Keratinocyte (primary cell): ENCODE results near the gene RAI14.

ENCODE experiments used
- EZH2 ChIP-seq: IDR thresholded peaks from one replicate; pipeline ENCODE4 v1.6.1; 2012; ENCODE audit warnings: inconsistent platforms, mild to moderate bottlenecking, low read length, moderate library complexity
- TF ChIP-seq, protein P1 (sequence below), 3 experiments: IDR thresholded peaks in 1 of 3; conservative IDR thresholded peaks in 1 of 3; optimal IDR thresholded peaks in 1 of 3; 2 replicates in 2 of 3; 3 replicates in 1 of 3; pipeline versions ENCODE3 to v1.5.1; 2011; ENCODE audit warnings: low read length in 3 of 3, mild to moderate bottlenecking in 3 of 3, moderate library complexity in 2 of 3, control low read depth in 1 of 3, inconsistent platforms in 1 of 3; ENCODE audit not compliant: insufficient read depth in 2 of 3; ENCODE audit errors: extremely low read depth in 1 of 3

DNA sequence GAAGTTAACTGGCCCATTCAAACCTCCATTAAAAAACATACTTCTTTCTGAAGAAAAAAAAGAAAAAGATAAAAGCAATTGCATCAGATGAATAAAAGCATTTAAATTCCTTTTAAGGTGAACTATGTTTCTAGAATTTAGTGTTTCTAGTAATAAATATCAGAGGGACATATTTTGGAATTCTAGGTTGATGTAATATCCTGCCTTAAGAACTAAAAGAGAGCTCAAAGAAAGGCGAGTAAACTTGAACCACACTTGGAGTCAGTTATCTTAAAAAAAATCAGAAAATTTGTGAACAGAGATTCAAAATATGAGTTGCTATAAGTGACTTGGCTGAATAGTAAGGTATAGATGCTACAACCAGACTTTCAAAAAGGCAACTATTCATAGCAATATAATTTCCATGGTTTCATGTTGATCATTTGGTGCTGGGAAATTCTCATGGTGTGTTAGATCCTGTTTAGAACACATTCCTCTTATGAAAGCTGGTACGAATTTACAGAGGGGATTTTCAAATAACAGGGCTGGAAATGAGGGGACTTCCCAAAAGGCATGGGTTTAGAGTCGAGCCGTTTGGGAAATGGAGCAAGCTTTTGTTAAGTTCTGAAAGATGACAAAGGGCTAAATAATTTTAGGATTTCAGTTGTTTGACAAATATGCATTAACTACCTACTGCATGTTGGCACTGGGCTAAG, 37.6 kb upstream of the RAI14 start:
- TF ChIP-seq, protein P1, sequence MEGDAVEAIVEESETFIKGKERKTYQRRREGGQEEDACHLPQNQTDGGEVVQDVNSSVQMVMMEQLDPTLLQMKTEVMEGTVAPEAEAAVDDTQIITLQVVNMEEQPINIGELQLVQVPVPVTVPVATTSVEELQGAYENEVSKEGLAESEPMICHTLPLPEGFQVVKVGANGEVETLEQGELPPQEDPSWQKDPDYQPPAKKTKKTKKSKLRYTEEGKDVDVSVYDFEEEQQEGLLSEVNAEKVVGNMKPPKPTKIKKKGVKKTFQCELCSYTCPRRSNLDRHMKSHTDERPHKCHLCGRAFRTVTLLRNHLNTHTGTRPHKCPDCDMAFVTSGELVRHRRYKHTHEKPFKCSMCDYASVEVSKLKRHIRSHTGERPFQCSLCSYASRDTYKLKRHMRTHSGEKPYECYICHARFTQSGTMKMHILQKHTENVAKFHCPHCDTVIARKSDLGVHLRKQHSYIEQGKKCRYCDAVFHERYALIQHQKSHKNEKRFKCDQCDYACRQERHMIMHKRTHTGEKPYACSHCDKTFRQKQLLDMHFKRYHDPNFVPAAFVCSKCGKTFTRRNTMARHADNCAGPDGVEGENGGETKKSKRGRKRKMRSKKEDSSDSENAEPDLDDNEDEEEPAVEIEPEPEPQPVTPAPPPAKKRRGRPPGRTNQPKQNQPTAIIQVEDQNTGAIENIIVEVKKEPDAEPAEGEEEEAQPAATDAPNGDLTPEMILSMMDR (optimal IDR thresholded peaks at IDR 0.05 in 1 of 3, IDR thresholded peaks at IDR 0.05 in 1 of 3, conservative IDR thresholded peaks at IDR 0.05 in 1 of 3; ENCODE audit: extremely low read depth in 1 of 3, insufficient read depth in 2 of 3, low read length in 3 of 3) = no peak
- no peak for TF ChIP-seq EZH2
